Measurements from ENCODE around the gene TMEM92.

DNA sequence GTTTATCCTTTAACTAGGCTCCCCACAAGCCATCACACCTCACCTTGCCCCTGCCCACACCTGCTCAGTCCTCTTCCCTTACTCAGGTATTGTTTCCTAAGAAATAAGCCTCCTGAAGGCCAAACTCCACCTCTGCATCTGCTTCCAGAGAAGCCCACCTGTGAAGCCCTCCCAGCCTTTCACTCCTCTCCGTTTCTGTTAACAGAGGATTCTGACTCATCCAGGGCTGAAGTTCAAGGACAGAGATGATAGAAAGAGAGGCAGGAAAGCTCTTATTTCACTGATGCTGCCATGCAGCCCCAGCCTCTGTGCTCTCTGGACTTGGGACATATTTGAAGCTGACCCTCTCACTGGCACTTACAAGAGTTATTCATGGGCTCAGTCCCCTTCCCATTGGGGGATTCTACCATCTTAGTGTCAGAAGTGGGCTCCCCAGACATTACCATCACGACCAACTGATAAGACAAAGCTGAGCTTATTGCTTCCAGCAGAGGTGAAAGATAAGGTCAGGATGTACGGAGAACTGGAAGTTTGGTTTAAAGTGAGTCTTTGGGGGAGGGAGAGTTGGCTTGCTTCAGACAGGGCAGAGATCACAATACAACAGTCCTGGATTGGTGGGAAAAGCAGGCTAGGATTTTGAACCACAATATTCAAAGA is 36.3 kb downstream of the TMEM92 start:
- TF ChIP-seq EZH2 (IDR thresholded peaks at IDR 0.05; ENCODE audit: insufficient read depth, poor library complexity, severe bottlenecking) (no peak), EZH2phosphoT487 (IDR thresholded peaks at IDR 0.05; ENCODE audit: insufficient read depth, low read depth) (no peak)
